ENCODE results near the gene DPY19L1. TPM values are rescaled to one million over a fixed set of nuclear protein-coding genes. Genes with fewer than 3 reads are reported as not detected.

DPY19L1 gene
- total RNA-seq, 1 donor from 2014 or later, result 24.5 TPM

GRCh38 chr7:35037526-35038341, 449 bp upstream of the DPY19L1 start:
- peak; percentile 94 for ATAC-seq
- intact Hi-C loops (cut with DNase I), result loop anchor here (5.0 to 10.0 kb wide), 4 partner anchors 215 to 423 kb away; no protein-coding TSS in a partner anchor

GRCh38 chr7:35036361-35037171, 719 bp downstream of the DPY19L1 start:
- peak; percentile 86 for DNase-seq (ENCODE audit: missing footprints)
- no peak for ATAC-seq
- intact Hi-C loops (cut with DNase I), result loop anchor here (5.0 to 10.0 kb wide), 4 partner anchors 214 to 422 kb away; no protein-coding TSS in a partner anchor

More at GRCh38 chr7:35037526-35038341, 449 bp upstream of the DPY19L1 start:
- peak; percentile 98 for DNase-seq (ENCODE audit: missing footprints)

- intact Hi-C loops (cut with DNase I), result loop anchor here (2.0 to 10.0 kb wide), 5 partner anchors 135 to 421 kb away; no protein-coding TSS in a partner anchor
- ATAC-seq (no peak), DNase-seq (ENCODE audit: missing footprints) (no peak)
Measured at GRCh38 chr7:35035511-35035961, 1.7 kb downstream of the DPY19L1 start.

GRCh38 chr7:35032166-35032565, 5.1 kb downstream of the DPY19L1 start:
- intact Hi-C loops (cut with DNase I), result loop anchor here (10.0 kb wide), 3 partner anchors 277 to 417 kb away; no protein-coding TSS in a partner anchor
- no peak for ATAC-seq
- DNase-seq (ENCODE audit: missing footprints), result no peak

GRCh38 chr7:35030848-35031247, 6.4 kb downstream of the DPY19L1 start:
- intact Hi-C loops (cut with DNase I), result loop anchor here (10.0 kb wide), 3 partner anchors 276 to 416 kb away; no protein-coding TSS in a partner anchor
- ATAC-seq (no peak), DNase-seq (ENCODE audit: missing footprints) (no peak)

- DNase-seq (ENCODE audit: missing footprints) (no peak), ATAC-seq (no peak)
- intact Hi-C loops (cut with DNase I), result no loop called here
Measured at GRCh38 chr7:35029311-35029710, 8.0 kb downstream of the DPY19L1 start.

- DNase-seq (ENCODE audit: missing footprints) (no peak), ATAC-seq (no peak)
- intact Hi-C loops (cut with DNase I), result no loop called here
Measured at GRCh38 chr7:35026150-35026549, 11.1 kb downstream of the DPY19L1 start.

GRCh38 chr7:35025369-35025870, 11.9 kb downstream of the DPY19L1 start:
- DNase-seq (ENCODE audit: missing footprints) (no peak), ATAC-seq (no peak)
- intact Hi-C loops (cut with DNase I), result no loop called here

GRCh38 chr7:35024298-35024697, 13.0 kb downstream of the DPY19L1 start:
- intact Hi-C loops (cut with DNase I), result no loop called here
- no peak for ATAC-seq
- DNase-seq (ENCODE audit: missing footprints), result no peak

GRCh38 chr7:35022725-35023124, 14.6 kb downstream of the DPY19L1 start:
- intact Hi-C loops (cut with DNase I), result no loop called here
- DNase-seq (ENCODE audit: missing footprints), result no peak
- no peak for ATAC-seq

- DNase-seq (ENCODE audit: missing footprints) (no peak), ATAC-seq (no peak)
- intact Hi-C loops (cut with DNase I), result no loop called here
Measured at GRCh38 chr7:35021445-35021844, 15.8 kb downstream of the DPY19L1 start.

GRCh38 chr7:35019801-35020200, 17.5 kb downstream of the DPY19L1 start:
- ATAC-seq, result no peak
- intact Hi-C loops (cut with DNase I), result no loop called here
- no peak for DNase-seq (ENCODE audit: missing footprints)

- intact Hi-C loops (cut with DNase I), result no loop called here
- DNase-seq (ENCODE audit: missing footprints) (no peak), ATAC-seq (no peak)
Measured at GRCh38 chr7:35019179-35019729, 18.0 kb downstream of the DPY19L1 start.

GRCh38 chr7:35015346-35015859, 21.9 kb downstream of the DPY19L1 start:
- DNase-seq (ENCODE audit: missing footprints) (no peak), ATAC-seq (no peak)
- intact Hi-C loops (cut with DNase I), result no loop called here

GRCh38 chr7:35012160-35012559, 25.1 kb downstream of the DPY19L1 start:
- ATAC-seq (no peak), DNase-seq (ENCODE audit: missing footprints) (no peak)
- intact Hi-C loops (cut with DNase I), result no loop called here

- intact Hi-C loops (cut with DNase I), result no loop called here
- no peak for DNase-seq (ENCODE audit: missing footprints)
- no peak for ATAC-seq
Measured at GRCh38 chr7:35011085-35011484, 26.2 kb downstream of the DPY19L1 start.

- DNase-seq (ENCODE audit: missing footprints) (no peak), ATAC-seq (no peak)
Measured at GRCh38 chr7:35007768-35008167, 29.5 kb downstream of the DPY19L1 start.

GRCh38 chr7:35004531-35005095, 32.7 kb downstream of the DPY19L1 start:
- intact Hi-C loops (cut with DNase I), result no loop called here
- ATAC-seq (no peak), DNase-seq (ENCODE audit: missing footprints) (no peak)

More at GRCh38 chr7:35007768-35008167, 29.5 kb downstream of the DPY19L1 start:
- intact Hi-C loops (cut with DNase I), result no loop called here

Measured in Right ventricle myocardium inferior (tissue), 1 donor.